ENCODE results near the gene COL28A1. TPM values are rescaled to one million over a fixed set of nuclear protein-coding genes. Genes with fewer than 3 reads are reported as not detected.

Gene COL28A1
- total and polyA plus RNA-seq, 2 experiments from 2014 or later = 0.31 to 0.70 TPM

DNA sequence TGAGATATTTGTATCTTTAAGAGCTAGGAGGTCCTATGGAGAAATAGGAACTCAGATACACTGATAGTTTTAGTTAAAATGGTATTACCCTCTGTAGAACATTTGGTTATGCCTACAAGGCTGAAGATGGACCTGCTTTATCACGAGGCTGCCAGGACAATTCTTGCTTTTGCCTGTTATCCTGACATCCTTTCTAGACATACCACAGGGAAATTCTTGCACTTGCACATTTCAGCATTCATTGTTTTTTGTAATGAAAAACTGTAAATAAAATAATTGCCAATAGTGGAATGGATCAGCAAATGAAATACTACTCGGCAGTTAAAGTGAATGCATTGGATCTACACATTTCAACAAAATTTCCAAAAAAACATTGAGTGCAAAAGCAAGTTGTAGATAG, 9.7 kb downstream of the COL28A1 start:
- Mint-ChIP-seq H3K27ac (no peak overlapping the region), H3K4me3 (no peak overlapping the region), H3K36me3 (ENCODE audit: low read depth) (no peaks in the 10 kb centered on the region), H3K27me3 (ENCODE audit: insufficient read depth, low read depth, poor library complexity) (peaks cover 3% of the 10 kb centered on the region), H3K9me3 (no peaks in the 10 kb centered on the region; the same call in 2 of the 3 replicates), H3K4me1 (no peaks in the 10 kb centered on the region)
- H3F3A ChIP-seq (replicated peaks; ENCODE audit: low read depth) = no peaks in the 10 kb centered on the region
- no peak overlapping the region for H2AFZ ChIP-seq
- ATAC-seq (no peak), DNase-seq (ENCODE audit: low spot score) (no peak)
- no peak overlapping the region for H3K4me3 ChIP-seq
- no peaks in the 10 kb centered on the region for H4K20me1 ChIP-seq (replicated peaks; ENCODE audit: insufficient read depth)
- H3K4me2 ChIP-seq = no peak overlapping the region
- no peaks in the 10 kb centered on the region for H3K27me3 ChIP-seq (ENCODE audit: insufficient read depth)
- H3K79me2 ChIP-seq (replicated peaks; ENCODE audit: insufficient read depth) = no peaks in the 10 kb centered on the region
- H3K4me1 ChIP-seq (ENCODE audit: insufficient read depth) = no peaks in the 10 kb centered on the region
- H3K27ac ChIP-seq (ENCODE audit: low read depth) = no peak overlapping the region
- H3K36me3 ChIP-seq (ENCODE audit: insufficient read depth) = no peaks in the 10 kb centered on the region
- H3K9me2 ChIP-seq (ENCODE audit: insufficient read depth) = no peaks in the 10 kb centered on the region
- no peak for TF ChIP-seq CTCF (conservative IDR thresholded peaks at IDR 0.05; ENCODE audit: low read depth in 2 of 2)
- TF ChIP-seq ZNF114 (CRISPR knock-in tag; IDR thresholded peaks at IDR 0.05) = no peak
- TF ChIP-seq CREB1 (CRISPR knock-in tag; IDR thresholded peaks at IDR 0.05; ENCODE audit: low read depth) = no peak
- TF ChIP-seq POLR2AphosphoS5 (IDR thresholded peaks at IDR 0.05; ENCODE audit: low read depth) = no peak
- TF ChIP-seq, protein P1, sequence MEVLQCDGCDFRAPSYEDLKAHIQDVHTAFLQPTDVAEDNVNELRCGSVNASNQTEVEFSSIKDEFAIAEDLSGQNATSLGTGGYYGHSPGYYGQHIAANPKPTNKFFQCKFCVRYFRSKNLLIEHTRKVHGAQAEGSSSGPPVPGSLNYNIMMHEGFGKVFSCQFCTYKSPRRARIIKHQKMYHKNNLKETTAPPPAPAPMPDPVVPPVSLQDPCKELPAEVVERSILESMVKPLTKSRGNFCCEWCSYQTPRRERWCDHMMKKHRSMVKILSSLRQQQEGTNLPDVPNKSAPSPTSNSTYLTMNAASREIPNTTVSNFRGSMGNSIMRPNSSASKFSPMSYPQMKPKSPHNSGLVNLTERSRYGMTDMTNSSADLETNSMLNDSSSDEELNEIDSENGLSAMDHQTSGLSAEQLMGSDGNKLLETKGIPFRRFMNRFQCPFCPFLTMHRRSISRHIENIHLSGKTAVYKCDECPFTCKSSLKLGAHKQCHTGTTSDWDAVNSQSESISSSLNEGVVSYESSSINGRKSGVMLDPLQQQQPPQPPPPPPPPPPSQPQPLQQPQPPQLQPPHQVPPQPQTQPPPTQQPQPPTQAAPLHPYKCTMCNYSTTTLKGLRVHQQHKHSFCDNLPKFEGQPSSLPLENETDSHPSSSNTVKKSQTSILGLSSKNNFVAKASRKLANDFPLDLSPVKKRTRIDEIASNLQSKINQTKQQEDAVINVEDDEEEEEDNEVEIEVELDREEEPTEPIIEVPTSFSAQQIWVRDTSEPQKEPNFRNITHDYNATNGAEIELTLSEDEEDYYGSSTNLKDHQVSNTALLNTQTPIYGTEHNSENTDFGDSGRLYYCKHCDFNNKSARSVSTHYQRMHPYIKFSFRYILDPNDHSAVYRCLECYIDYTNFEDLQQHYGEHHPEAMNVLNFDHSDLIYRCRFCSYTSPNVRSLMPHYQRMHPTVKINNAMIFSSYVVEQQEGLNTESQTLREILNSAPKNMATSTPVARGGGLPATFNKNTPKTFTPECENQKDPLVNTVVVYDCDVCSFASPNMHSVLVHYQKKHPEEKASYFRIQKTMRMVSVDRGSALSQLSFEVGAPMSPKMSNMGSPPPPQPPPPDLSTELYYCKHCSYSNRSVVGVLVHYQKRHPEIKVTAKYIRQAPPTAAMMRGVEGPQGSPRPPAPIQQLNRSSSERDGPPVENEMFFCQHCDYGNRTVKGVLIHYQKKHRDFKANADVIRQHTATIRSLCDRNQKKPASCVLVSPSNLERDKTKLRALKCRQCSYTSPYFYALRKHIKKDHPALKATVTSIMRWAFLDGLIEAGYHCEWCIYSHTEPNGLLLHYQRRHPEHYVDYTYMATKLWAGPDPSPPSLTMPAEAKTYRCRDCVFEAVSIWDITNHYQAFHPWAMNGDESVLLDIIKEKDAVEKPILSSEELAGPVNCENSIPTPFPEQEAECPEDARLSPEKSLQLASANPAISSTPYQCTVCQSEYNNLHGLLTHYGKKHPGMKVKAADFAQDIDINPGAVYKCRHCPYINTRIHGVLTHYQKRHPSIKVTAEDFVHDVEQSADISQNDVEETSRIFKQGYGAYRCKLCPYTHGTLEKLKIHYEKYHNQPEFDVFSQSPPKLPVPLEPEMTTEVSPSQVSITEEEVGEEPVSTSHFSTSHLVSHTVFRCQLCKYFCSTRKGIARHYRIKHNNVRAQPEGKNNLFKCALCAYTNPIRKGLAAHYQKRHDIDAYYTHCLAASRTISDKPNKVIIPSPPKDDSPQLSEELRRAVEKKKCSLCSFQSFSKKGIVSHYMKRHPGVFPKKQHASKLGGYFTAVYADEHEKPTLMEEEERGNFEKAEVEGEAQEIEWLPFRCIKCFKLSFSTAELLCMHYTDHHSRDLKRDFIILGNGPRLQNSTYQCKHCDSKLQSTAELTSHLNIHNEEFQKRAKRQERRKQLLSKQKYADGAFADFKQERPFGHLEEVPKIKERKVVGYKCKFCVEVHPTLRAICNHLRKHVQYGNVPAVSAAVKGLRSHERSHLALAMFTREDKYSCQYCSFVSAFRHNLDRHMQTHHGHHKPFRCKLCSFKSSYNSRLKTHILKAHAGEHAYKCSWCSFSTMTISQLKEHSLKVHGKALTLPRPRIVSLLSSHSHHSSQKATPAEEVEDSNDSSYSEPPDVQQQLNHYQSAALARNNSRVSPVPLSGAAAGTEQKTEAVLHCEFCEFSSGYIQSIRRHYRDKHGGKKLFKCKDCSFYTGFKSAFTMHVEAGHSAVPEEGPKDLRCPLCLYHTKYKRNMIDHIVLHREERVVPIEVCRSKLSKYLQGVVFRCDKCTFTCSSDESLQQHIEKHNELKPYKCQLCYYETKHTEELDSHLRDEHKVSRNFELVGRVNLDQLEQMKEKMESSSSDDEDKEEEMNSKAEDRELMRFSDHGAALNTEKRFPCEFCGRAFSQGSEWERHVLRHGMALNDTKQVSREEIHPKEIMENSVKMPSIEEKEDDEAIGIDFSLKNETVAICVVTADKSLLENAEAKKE (CRISPR knock-in tag; IDR thresholded peaks at IDR 0.05) = no peak
- TF ChIP-seq EZH2 (IDR thresholded peaks at IDR 0.05; ENCODE audit: low read depth, unreplicated experiment) = no peak
- TF ChIP-seq STAT1 (IDR thresholded peaks at IDR 0.05; ENCODE audit: unreplicated experiment) = no peak
- no peak for TF ChIP-seq ZNF331 (CRISPR knock-in tag; IDR thresholded peaks at IDR 0.05; ENCODE audit: low read depth)
- TF ChIP-seq, protein P2, sequence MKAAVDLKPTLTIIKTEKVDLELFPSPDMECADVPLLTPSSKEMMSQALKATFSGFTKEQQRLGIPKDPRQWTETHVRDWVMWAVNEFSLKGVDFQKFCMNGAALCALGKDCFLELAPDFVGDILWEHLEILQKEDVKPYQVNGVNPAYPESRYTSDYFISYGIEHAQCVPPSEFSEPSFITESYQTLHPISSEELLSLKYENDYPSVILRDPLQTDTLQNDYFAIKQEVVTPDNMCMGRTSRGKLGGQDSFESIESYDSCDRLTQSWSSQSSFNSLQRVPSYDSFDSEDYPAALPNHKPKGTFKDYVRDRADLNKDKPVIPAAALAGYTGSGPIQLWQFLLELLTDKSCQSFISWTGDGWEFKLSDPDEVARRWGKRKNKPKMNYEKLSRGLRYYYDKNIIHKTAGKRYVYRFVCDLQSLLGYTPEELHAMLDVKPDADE (IDR thresholded peaks at IDR 0.05) = no peak
- TF ChIP-seq JUNB (IDR thresholded peaks at IDR 0.05; ENCODE audit: unreplicated experiment) = no peak
- no peak for TF ChIP-seq NANOG (IDR thresholded peaks at IDR 0.05; ENCODE audit: borderline replicate concordance)
- TF ChIP-seq REST (IDR thresholded peaks at IDR 0.05; ENCODE audit: unreplicated experiment) = no peak
